GM12872 (cell line): Measurements from ENCODE around the gene CD52.
A peak's percentile ranks its signal among the peaks of the same experiment; 100 is the strongest.

ENCODE experiments used
- TF ChIP-seq, protein P1 (sequence below): IDR thresholded peaks from 3 replicates; pipeline ENCODE4 v1.5.1; 2011; ENCODE audit warnings: low read depth, mild to moderate bottlenecking, low read length, moderate library complexity; ENCODE audit not compliant: insufficient read depth

CD52 gene

DNA sequence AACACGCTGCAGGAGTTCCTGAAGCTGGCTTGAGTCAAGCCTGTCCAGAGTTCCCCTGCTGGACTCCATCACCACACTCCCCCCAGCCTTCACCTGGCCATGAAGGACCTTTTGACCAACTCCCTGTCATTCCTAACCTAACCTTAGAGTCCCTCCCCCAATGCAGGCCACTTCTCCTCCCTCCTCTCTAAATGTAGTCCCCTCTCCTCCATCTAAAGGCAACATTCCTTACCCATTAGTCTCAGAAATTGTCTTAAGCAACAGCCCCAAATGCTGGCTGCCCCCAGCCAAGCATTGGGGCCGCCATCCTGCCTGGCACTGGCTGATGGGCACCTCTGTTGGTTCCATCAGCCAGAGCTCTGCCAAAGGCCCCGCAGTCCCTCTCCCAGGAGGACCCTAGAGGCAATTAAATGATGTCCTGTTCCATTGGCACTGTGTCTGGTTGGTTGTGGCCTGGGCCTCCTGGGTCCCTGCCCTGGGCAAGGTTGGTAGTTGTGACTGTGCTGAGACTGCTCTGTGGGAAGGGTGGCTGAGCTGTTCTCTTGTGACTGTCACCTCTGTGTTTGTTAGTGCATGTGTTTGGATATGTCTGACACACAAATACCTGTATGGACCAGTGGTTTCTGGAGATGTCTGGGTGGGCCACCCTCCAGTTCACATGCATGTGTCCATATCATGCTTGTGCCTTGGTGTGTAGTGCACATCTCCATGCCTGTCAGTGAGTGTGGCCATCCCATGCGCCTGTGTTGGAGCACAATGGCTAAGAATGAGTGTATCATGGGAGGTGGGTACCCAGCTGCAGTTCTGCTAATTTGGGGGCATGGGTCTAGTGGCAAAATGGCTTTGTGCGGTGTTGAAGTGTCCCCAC is 36.4 kb upstream of the CD52 start:
- TF ChIP-seq, protein P1, sequence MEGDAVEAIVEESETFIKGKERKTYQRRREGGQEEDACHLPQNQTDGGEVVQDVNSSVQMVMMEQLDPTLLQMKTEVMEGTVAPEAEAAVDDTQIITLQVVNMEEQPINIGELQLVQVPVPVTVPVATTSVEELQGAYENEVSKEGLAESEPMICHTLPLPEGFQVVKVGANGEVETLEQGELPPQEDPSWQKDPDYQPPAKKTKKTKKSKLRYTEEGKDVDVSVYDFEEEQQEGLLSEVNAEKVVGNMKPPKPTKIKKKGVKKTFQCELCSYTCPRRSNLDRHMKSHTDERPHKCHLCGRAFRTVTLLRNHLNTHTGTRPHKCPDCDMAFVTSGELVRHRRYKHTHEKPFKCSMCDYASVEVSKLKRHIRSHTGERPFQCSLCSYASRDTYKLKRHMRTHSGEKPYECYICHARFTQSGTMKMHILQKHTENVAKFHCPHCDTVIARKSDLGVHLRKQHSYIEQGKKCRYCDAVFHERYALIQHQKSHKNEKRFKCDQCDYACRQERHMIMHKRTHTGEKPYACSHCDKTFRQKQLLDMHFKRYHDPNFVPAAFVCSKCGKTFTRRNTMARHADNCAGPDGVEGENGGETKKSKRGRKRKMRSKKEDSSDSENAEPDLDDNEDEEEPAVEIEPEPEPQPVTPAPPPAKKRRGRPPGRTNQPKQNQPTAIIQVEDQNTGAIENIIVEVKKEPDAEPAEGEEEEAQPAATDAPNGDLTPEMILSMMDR = no peak

DNA sequence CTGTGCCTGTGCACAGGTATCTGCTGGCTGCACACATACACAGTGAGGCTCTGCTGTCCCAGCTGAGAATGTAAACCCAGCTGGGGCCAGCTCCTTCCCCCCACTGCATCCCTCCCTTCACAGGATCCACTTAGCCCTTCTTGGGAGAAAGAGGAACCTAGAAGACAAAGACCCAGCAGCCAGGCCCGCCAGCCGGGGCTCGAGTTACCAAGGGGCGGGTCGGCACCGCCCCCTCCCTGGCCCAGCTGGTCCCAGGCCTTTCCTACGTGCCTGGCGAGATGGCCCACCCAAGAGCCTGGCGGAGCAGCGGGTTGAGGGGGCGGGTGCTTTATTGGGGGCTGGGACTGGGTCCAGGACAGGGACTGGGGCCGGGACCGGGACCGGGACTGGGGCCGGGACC is 35.8 kb upstream of the CD52 start:
- TF ChIP-seq, protein P1 = no peak

DNA sequence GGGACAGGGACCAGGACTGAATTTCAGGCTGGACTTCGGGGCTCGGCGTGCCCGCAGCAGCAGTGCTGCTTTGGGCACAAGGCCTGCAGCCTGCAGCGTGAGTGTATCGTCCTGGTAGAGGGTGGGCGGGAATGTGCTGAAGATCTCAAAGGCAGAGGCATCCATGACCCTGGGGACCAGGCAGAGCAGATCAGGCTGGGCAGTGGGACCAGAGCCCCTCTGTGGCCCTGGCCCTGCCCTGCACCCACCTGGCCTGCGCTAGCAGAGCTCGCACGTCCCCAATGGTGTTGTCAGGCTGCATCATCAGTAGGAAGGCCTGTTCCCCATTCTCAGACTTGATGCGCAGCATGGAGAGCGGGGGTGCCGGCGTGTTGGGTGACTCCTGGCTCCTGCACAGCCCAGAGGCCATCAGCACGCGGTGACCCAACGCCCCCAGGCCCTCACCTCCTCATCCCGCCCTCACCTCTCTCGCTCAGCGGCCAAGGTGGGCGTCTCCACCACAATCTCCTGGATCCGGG is 35.3 kb upstream of the CD52 start:
- TF ChIP-seq, protein P1 = no peak

DNA sequence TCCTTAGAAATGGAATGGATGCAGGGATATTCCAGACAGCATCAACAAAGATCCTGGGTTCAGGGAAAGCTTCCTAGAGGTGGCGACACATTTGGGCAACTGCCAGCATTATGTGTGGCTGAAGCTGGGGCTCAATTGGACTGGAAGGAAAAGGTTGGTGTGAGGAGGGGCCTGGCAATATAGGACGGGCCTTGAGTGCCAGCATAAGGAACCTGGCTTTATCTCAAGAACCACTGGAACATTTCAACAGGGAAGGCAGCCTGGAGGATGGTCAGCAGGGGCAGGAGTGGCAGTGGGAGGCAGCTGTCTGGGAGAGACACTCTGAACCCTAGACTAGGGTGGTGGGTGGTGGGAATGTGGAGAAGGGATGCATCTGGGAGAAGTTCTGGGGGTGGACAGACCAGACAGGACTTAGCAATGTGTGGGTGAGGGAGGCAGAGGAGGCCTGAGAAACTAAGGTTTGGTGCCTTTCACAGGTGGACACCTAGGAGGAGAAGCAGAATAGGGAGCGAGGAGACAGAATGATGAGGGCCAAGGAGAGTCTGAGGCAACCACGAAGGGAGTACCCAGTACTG is 34.4 kb upstream of the CD52 start:
- TF ChIP-seq, protein P1 = no peak

DNA sequence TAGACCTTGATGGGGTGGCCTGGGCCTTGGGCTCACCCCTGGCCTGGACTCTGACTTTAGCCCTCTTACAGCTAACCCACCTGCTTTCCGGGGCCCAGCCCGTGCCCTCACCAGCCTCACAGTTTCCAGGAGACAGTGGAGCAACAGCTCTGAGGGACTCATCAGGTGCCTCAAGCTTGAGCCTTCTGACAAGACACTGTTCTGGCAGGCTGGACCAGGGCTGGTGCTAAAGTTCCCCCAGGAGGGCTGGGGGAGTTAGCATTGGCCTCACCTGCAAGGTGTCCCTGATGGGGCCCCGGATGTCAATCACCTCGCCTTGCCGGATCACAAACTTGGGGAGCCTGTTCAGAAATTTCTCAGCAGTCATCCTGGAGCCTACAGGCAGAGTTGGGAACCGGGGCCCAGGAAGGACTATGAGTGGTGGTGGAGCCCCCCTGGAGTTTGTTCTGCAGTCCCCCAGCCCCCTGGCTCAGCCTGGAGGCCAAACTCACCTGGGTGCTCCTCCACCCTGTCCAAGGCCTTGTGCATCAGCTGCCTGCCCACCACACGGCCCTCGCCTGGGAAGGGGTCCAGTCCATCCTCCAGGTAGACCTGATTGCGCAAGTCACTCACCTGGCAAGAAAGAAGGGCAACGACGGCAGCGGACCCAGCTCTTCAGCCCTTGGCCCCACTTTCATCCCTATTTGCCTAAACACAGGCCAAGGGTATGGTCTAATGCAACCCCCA is 33.7 kb upstream of the CD52 start:
- TF ChIP-seq, protein P1 = no peak

DNA sequence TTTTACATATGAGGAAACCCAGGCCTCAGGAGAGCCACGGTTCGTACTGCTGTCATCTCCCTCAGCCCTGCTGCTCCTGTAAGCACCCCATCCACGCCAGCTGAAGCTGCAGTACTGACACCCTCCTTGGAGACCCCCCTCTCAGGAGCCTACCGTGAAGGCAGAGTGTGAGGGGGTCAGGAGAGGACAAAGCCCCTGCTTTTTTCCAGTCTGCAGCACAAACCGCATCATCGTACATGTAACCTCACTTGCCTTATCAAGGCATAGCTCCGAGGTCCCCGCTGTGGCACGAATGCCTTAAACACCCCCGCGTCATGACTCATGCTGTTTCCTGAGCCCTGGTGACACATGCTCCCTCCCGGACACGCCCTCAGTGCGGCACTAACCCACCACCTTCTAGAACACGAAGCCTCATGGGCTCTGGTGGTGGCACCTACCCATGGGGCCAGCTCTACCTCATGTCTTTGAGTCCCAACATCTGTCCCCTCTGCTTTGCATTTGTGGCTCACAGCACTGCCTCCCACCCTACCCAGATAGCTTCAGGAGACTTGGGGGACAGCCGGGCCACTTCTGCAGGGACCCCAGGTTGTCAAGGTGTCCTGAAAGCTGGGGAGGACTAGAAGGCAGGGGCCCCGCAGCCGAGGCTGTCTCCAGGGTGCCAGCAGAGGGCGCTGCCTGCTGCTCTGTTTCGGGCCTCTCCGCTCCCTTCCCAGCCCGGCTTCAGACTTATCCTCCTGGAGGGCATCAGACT is 33.0 kb upstream of the CD52 start:
- TF ChIP-seq, protein P1 = peak; percentile 96
